CD4-positive, alpha-beta T cell treated with Interleukin-4 for 1 hour (primary cell): ENCODE results near the gene PDE3B.
"Not testable (repeated sequence)": the region's sequence is repeated elsewhere in the genome, so short reads cannot be mapped to it uniquely, and the experiment has no call there.

ENCODE experiments used
- DNase-seq, 2 donors: peaks; one replicate each; pipeline ENCODE4 v3.0.0-alpha.2; 2020 to 2022

The PDE3B gene

DNA sequence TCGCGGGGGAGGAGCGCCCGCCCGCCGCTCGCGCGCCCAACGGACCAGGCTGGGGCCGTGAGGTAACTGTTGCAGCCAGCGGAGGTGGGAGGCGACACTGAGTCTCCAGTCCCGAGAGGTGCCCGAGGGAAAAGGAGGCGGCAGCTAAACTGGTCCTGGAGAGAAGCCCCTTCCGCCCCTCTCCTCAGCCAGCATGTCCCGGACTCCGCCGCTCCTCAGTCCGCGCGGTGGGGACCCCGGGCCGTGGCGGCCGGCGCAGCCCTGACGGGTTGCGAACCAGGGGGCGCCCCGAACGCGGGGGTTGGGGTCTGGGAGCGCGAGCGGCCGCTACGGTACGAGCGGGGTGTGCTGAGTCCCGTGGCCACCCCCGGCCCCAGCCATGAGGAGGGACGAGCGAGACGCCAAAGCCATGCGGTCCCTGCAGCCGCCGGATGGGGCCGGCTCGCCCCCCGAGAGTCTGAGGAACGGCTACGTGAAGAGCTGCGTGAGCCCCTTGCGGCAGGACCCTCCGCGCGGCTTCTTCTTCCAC, at the start of gene PDE3B:
PDE3B (plus strand) TSS at position 108 of the 529 bp plus-strand sequence; CDS start at position 380, 272 bp downstream.
- DNase-seq: peak; percentile 78 to 81

DNA sequence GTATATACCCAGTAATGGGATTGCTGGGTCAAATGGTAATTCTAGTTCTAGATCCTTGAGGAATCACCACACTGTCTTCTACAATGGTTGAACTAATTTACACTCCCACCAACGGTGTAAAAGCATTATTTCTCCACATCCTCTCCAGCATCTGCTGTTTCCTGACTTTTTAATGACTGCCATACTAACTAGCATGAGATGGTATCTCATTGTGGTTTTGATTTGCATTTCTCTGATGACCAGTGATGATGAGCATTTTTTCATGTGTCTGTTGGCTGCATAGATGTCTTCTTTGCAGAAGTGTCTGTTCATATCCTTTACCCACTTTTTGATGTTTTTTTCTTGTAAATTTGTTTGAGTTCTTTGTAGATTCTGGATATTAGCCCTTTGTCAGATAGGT, 48.3 kb upstream of the PDE3B start:
- not testable (repeated sequence) for DNase-seq

DNA sequence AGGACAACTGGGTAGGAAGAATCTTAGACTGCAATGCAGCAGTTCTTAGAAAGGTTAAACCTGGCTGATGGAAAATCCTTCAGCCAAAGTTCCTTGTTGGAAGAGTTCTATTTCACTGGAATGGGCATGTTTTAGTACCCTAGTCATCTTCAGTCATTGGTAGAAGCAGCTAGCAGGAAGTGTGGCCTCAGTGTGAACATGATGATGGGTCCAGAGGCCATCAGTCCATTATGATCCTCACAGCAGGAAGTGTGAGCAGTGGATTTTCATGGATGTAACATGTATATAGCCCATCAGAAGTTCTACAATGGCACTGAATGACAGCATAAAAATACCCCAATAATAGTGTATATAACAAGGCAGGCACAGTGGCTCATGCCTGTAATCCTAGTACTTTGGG, 35.9 kb upstream of the PDE3B start:
- no peak for DNase-seq

DNA sequence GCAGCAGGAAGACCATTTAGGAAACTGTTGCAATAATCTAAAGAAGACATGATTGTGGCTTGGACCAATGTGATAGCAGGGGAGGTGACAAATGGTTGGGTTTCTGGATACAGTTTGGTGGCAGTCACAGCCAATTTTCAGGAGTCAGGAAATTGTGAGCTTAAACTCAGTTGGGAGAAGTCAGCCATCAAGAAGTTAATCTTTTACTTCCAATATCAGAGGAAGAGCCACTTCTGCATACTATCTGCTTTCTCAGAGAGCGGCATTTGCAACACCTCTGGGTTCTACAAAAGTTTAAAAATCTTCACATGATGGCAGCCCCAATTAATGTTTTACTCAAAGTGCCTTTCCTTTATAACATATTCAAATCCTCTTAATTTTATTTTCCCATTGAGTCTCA, 33.7 kb upstream of the PDE3B start:
- DNase-seq: no peak

DNA sequence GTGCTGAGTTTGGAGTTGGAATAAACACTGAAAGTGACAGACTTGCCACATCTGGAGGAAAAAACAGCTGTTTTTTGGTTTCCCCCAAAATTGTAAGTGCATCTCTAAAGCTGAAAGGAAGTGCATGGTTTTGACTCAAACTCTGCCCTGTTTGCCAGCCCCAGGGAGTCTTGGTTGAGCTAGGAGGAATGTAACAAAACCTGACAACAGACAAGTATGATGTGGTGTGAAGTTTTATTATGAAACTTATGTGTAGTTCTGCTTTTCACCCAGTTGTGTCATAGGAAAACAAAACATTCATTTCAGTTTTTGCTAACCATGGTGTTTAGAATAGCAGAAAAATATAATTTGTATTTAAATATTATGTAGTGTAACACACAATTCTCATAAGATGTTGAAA, 31.7 kb upstream of the PDE3B start:
- peak in 1 of 2 donors; percentile 16 for DNase-seq

- peak in 1 of 2 donors; percentile 17 for DNase-seq
Measured at GRCh38 chr11:14612694-14613093, 30.9 kb upstream of the PDE3B start.

- DNase-seq: no peak
Measured at GRCh38 chr11:14614091-14614622, 29.4 kb upstream of the PDE3B start.

GRCh38 chr11:14617241-14618027, 26.2 kb upstream of the PDE3B start:
- DNase-seq: no peak

DNA sequence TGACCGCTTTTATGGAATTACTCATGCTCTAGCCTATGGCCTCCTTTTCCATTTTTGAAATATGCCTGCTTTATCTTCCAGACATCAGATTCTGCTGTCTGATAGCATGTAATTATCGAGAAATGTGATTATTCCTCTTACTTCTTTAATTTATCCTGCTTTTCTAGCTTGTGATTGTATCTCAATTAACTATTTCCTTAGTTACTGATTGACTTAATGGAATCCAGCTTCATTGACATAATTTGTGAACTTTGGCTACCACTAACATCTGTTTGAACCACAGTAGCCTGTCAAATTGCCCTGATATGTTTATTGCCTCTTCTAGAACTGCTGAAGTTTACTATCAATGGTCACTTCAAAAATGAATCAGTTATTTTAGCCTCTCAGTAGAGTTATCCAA, 25.5 kb upstream of the PDE3B start:
- DNase-seq: no peak

GRCh38 chr11:14619603-14620531, 23.7 kb upstream of the PDE3B start:
- no peak for DNase-seq

DNA sequence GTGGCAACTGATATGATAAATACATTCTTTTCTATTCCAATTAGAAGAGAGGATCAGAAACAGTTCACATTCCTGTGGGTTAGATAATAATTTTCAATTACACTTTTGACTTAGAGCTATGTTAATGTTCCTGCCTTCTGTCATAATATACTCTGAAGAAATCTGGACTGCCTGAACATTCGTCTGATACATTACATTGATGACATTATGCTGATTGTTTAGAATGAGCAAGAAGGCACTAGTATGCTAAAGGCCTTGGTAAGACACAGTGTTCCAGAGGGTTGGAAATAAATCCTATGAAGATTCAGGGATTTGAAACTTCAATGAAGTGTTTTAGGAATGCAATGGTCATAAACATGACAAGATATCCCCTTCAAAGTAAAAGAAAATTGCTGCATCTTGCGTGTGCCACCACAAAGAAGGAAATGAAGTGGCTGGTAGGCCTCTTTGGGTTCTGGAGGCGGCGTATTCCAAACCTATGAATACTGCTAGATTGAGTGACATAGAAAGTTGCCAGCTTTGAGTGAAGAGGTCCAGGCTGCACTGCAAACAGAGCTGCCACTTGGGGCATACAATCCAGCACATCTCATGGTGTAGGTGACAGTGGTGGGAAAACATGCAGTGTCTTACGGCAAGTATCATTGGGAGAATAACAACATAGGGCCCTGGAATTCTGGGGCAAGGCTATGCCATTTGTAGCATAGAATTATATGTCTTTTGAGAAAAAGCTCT, 21.2 kb upstream of the PDE3B start:
- DNase-seq: no peak

- DNase-seq: peak in 1 of 2 donors; percentile 35
Measured at GRCh38 chr11:14623036-14623435, 20.6 kb upstream of the PDE3B start.

DNA sequence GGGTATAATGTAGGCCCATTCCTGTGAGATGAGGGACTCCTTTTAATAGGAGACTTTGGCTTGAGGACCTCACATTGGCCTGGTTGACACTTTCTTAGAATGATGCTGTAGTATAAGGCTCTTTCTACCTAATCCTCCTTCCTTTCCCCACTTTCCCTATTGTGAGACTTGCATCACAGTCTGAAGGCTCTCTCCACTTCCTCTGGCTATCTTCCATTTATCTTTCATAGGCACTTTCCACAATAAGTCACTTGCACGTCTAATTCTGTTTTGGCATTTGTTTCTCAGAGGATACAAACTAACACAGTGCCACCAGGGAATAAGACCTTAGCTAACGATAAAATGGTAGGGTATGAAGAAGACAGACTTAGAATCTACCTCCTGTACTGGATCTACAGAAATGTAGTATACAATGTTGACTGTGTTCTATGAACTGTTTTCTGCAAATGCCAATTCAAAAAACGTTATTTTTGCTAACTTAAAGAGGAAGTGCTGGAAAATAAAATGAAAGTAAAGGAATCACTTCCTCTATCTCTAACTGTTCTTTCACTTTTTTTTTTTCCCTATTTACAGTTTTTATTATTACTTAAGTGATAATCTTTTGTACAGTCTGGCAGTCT, 17.9 kb upstream of the PDE3B start:
- DNase-seq: no peak

DNA sequence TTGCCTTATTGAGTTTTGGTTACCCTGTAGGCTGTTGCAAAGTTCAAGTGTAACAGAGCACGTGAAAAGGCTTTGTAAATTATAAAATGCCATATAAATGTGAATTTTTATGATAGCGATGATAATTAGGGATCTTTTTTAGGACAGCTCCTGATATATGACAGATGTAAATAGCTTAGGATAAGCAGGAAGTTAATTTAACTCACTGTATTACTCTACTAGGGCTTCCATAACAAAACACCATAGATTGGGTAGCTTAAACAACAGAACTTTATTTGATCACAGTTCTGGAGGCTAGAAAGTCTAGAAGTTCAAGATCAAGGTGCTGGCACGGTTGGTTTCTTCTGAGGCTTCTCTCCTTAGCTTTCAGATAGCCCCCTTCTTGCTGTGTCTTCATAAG, 17.0 kb upstream of the PDE3B start:
- DNase-seq: no peak

DNA sequence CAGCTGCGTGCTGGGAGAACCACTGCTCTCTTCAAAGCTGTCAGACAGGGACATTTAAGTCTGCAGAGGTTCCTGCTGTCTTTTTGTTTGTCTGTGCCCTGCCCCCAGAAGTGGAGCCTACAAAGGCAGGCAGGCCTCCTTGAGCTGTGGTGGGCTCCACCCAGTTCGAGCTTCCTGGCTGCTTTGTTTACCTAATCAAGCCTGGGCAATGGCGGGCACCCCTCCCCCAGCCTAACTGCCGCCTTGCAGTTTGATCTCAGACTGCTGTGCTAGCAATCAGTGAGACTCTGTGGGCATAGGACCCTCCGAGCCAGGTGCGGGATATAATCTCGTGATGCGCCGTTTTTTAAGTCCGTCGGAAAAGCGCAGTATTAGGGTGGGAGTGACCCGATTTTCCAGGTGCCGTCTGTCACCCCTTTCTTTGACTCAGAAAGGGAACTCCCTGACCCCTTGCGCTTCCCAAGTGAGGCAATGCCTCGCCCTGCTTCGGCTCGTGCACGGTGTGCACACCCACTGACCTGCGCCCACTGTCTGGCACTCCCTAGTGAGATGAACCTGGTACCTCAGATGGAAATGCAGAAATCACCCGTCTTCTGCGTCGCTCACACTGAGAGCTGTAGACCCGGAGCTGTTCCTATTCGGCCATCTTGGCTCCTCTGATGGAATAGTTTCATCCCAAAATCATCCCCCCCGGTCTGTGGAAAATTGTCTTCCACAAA, 9.9 kb upstream of the PDE3B start:
- peak; percentile 57 to 60 for DNase-seq

GRCh38 chr11:14634813-14635212, 8.8 kb upstream of the PDE3B start:
- no peak for DNase-seq

DNA sequence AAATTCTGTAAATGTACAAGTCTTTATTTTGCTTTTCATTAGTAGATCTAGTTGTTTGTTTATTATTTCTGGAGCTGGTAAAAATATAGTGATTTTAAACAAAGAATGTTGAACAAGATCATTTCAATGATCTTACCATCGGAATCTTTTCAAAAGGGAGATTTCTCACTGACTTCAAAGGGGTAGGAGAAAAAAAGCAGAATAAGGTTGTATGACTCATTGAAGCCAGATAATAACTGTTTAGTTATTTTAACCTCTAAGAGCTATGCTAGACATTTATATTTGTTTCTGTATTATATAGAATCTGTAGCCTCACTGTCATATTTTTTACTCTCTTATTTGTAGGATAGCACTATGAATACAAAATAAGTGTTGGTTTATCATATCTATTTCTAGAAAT, 8.1 kb upstream of the PDE3B start:
- peak in 1 of 2 donors; percentile 31 for DNase-seq

DNA sequence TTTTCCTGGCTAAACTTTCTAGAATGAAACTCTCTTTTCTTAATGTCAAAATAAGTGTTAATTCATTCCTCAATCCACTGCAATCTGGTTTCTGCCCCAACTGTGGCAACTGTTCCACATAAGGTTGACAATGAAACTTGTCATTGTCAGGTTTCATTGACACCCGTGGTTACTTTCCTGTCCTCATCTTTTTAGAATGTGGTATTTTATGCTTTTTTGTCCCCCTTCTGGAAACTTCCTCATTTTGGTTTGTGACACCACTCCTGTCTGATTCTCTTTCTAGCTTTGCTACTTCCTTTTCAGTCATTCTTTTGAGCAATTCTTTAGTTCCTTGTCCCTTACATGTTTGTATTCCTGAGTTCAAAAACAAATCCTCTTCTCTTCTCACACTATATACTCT, 7.5 kb upstream of the PDE3B start:
- peak in 1 of 2 donors; percentile 33 for DNase-seq

DNA sequence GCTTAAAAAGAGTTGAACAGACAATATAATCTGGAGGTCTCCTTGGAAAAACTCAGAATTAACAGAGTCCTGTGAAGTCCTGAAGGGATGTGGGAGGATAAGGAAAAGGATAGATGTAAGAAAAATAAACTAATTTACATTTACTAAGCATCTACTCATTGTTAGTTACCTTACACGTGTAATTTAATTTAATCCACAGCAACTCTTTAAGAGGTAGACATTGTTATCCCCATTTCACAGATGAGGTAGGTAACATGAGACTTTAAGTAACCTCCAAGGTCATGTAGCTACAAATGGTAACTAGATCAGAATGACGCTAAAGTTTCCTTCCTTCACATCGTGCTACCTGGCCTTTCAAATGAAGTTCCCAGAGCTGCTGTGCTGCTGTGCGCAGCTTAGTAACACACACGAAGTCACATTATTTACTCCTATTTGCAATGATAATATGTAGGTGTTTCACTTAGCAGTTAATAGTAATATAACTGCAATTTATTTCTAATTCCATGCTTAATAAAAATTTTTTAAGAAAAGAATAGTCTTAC, 5.7 kb upstream of the PDE3B start:
- DNase-seq: no peak

- DNase-seq: peak in 1 of 2 donors; percentile 27
Measured at GRCh38 chr11:14638561-14638960, 5.0 kb upstream of the PDE3B start.

GRCh38 chr11:14641801-14642200, 1.8 kb upstream of the PDE3B start:
- DNase-seq: no peak
